GM21619 (cell line): Measurements from ENCODE around the gene G0S2.

Source experiments
- ATAC-seq: cut with Tn5 transposase; IDR thresholded peaks from one replicate; pipeline ENCODE4 v1.9.1; 2021; ENCODE audit not compliant: unreplicated experiment

Gene G0S2

GRCh38 chr1:209715314-209715713, 40.1 kb downstream of the G0S2 start:
- ATAC-seq = no peak

GRCh38 chr1:209717818-209718217, 42.6 kb downstream of the G0S2 start:
- no peak for ATAC-seq

GRCh38 chr1:209720326-209720725, 45.1 kb downstream of the G0S2 start:
- no peak for ATAC-seq

- no peak for ATAC-seq
Observed at GRCh38 chr1:209720826-209721225, 45.6 kb downstream of the G0S2 start.

GRCh38 chr1:209721323-209721722, 46.1 kb downstream of the G0S2 start:
- no peak for ATAC-seq

GRCh38 chr1:209723265-209723664, 48.1 kb downstream of the G0S2 start:
- no peak for ATAC-seq

GRCh38 chr1:209723756-209724693, 48.8 kb downstream of the G0S2 start:
- ATAC-seq = no peak
